K562 (cell line): ENCODE measurements around the gene ROBO2. TPM values are rescaled to one million over a fixed set of nuclear protein-coding genes. Genes with fewer than 3 reads are reported as not detected.

Source experiments
- ATAC-seq: fragments of 200-7000 bp; cut with Tn5 transposase; 3 replicates; pipeline ENCODE4 v1.9.1; 2020; ENCODE audit warnings: moderate library complexity
- BruUV-seq: library from RNA; stranded (reverse); fragments of 400-500 nt; replicated peaks from 2 replicates; lab custom pipeline; 2021; lab: Mats Ljungman, UMichigan
- CTCF ChIA-PET: fragments of 300-600 bp; formaldehyde crosslinking; extraction: SDS; loops from one replicate; lab custom pipeline; 2021; ENCODE audit warnings: low intra/inter-chr PET ratio; lab: Yijun Ruan, JAX
- POLR2A ChIA-PET: fragments of 300-600, 350-650 bp; sonication (Branson Sonifier 250); formaldehyde crosslinking; extraction: SDS; loops from one replicate; lab custom pipeline; 2021; ENCODE audit warnings: antibody characterized with exemption, inconsistent platforms; lab: Yijun Ruan, JAX
- DNase-seq, 4 experiments: peaks; one replicate each; pipeline versions ENCODE4 v3.0.0 to v3.0.0-alpha.2; 2011 to 2018; ENCODE audit warnings: low spot score in 3 of 4, mixed read lengths in 3 of 4; ENCODE audit errors: extremely low read depth in 1 of 4
- FAIRE-seq: peaks from 2 replicates; lab custom pipeline; 2011; peaks lifted over from hg19 to GRCh38; lab: Jason Lieb, UNC
- H2AFZ ChIP-seq: 2 replicates; pipeline ENCODE4 v1.6.0; 2011; ENCODE audit warnings: low read depth, low read length, control low read depth, inconsistent platforms
- H3K27ac ChIP-seq: fragments of 200-600 bp; 3 replicates; pipeline ENCODE4 v1.8.0; 2011; ENCODE audit warnings: low read depth, mild to moderate bottlenecking, control low read depth, inconsistent platforms, low read length, moderate library complexity, mixed read lengths; ENCODE audit errors: extremely low read depth
- H3K27me3 ChIP-seq, 2 experiments: fragments of 300-600 bp in 1 of 2; 2 replicates in 1 of 2; 3 replicates in 1 of 2; pipeline versions ENCODE4 v1.6.0 to v1.8.0; 2011; ENCODE audit warnings: inconsistent platforms in 2 of 2, low read length in 2 of 2, mild to moderate bottlenecking in 1 of 2, mixed read lengths in 1 of 2, moderate library complexity in 1 of 2; ENCODE audit not compliant: control insufficient read depth in 2 of 2, insufficient read depth in 2 of 2
- H3K36me3 ChIP-seq: fragments of 300-600 bp; 3 replicates; pipeline ENCODE4 v1.8.0; 2011; ENCODE audit warnings: mild to moderate bottlenecking, low read length, inconsistent platforms; ENCODE audit not compliant: control insufficient read depth, insufficient read depth
- H3K4me1 ChIP-seq, 2 experiments: fragments of 200-600 bp in 1 of 2; replicated peaks in 1 of 2; 2 replicates in 1 of 2; 3 replicates in 1 of 2; pipeline versions ENCODE4 v1.5.1 to v1.8.0; 2011; ENCODE audit warnings: inconsistent platforms in 2 of 2, low read length in 2 of 2, mild to moderate bottlenecking in 1 of 2, mixed read lengths in 1 of 2, moderate library complexity in 1 of 2; ENCODE audit not compliant: control insufficient read depth in 2 of 2, insufficient read depth in 2 of 2
- H3K4me2 ChIP-seq: 2 replicates; pipeline ENCODE4 v1.6.1; 2011; ENCODE audit warnings: low read length, control low read depth, inconsistent platforms, mixed read lengths; ENCODE audit not compliant: insufficient read depth
- H3K4me3 ChIP-seq: fragments of 200-600 bp; sonication (generic), shearing (Covaris generic); 2 replicates; pipeline ENCODE4 v1.5.1; 2016; ENCODE audit warnings: control low read depth, inconsistent platforms
- H3K79me2 ChIP-seq: fragments of 200-600 bp; 3 replicates; pipeline ENCODE4 v1.8.0; 2011; ENCODE audit warnings: low read length, inconsistent platforms; ENCODE audit not compliant: control insufficient read depth, insufficient read depth
- H3K9ac ChIP-seq, 2 experiments: 2 replicates each; pipeline versions ENCODE4 v1.6.0 to v1.6.1; 2011; ENCODE audit warnings: low read depth in 2 of 2, low read length in 2 of 2, control low read depth in 1 of 2, inconsistent platforms in 1 of 2, mild to moderate bottlenecking in 1 of 2, mixed read lengths in 1 of 2; ENCODE audit not compliant: insufficient read depth in 1 of 2
- H3K9me1 ChIP-seq: one replicate; pipeline ENCODE4 v1.6.0; 2011; ENCODE audit warnings: inconsistent platforms, mild to moderate bottlenecking, low read length, moderate library complexity; ENCODE audit not compliant: control insufficient read depth, insufficient read depth
- H3K9me3 ChIP-seq: replicated peaks from 2 replicates; pipeline ENCODE4 v1.5.1; 2011; ENCODE audit warnings: low read depth, low read length, inconsistent platforms; ENCODE audit not compliant: control insufficient read depth, insufficient read depth
- H4K20me1 ChIP-seq: replicated peaks from 2 replicates; pipeline ENCODE4 v1.6.1; 2011; ENCODE audit warnings: low read length, inconsistent platforms, mixed read lengths; ENCODE audit not compliant: control insufficient read depth, insufficient read depth
- CEBPB ChIP-seq: fragments of 450-650 bp; IDR thresholded peaks from 2 replicates; pipeline ENCODE4 v1.6.1; 2016; ENCODE audit warnings: missing genetic modification characterization, missing compliant biosample characterization
- CEBPG ChIP-seq, 3 experiments: fragments of 200-800 bp in 1 of 3; sonication (Bioruptor generic) in 1 of 3; sonication (generic) in 1 of 3; formaldehyde crosslinking in 1 of 3; IDR thresholded peaks in 2 of 3; conservative IDR thresholded peaks in 1 of 3; 2 replicates each; pipeline versions ENCODE4 v1.6.1 to v1.8.0; 2016 to 2022; ENCODE audit warnings: missing compliant biosample characterization in 2 of 3, missing genetic modification characterization in 2 of 3, mild to moderate bottlenecking in 1 of 3, missing genetic modification reagents in 1 of 3
- MIER1 ChIP-seq: fragments of 450-650 bp; IDR thresholded peaks from 2 replicates; pipeline ENCODE4 v1.6.1; 2016; ENCODE audit warnings: antibody characterized with exemption, mild to moderate bottlenecking, low read depth
- RBM39 ChIP-seq: fragments of 200-400 bp; formaldehyde crosslinking; optimal IDR thresholded peaks from 2 replicates; pipeline ENCODE3; 2018; ENCODE audit warnings: low read depth, low read length
- TEAD1 ChIP-seq, 2 experiments: fragments of 450-650 bp in 1 of 2; sonication (generic) in 1 of 2; formaldehyde crosslinking; IDR thresholded peaks; 2 replicates each; pipeline versions ENCODE4 v1.4.0 to v1.8.0; 2020 to 2022; ENCODE audit warnings: mild to moderate bottlenecking in 2 of 2, missing genetic modification reagents in 1 of 2
- ZBTB1 ChIP-seq: sonication (generic); formaldehyde crosslinking; IDR thresholded peaks from 2 replicates; pipeline ENCODE4 v1.8.1; 2023; ENCODE audit warnings: missing genetic modification reagents, low read depth, mild to moderate bottlenecking, borderline replicate concordance
- WGBS: fragments of 100-300 bp; shearing (Covaris generic); methylation state at CpG from one replicate; pipeline ENCODE4 v1.1.6; 2016; ENCODE audit warnings: low coverage, mixed read lengths; ENCODE audit not compliant: insufficient coverage; ENCODE audit errors: missing lambda C conversion rate; 5-methylcytosine and 5-hydroxymethylcytosine counted together
- in situ Hi-C: fragments of 300-500 bp; cut with MboI; formaldehyde crosslinking; loops from 4 replicates; pipeline ENCODE4 v1.15.0; 2018; ENCODE audit warnings: inconsistent platforms, mixed read lengths
- intact Hi-C: fragments of 100-400 bp; cut with micrococcal nuclease; formaldehyde crosslinking; loops from 2 replicates; pipeline ENCODE4 v1.14.2; 2022
- polyA plus RNA-seq, 8 experiments: library from polyadenylated mRNA; depleted of rRNA in 4 of 8; stranded (reverse) in 5 of 8; unstranded in 3 of 8; fragments of >200 nt; fragmentation: Nextera tagmentation in 2 of 8; fragmentation: Illumina TruSeq in 1 of 8; extraction: Ambion mirVana in 2 of 8; extraction: Trizol in 1 of 8; gene quantifications; 2 replicates each; pipeline versions ENCODE4 v1.2.1 to v1.2.3, GENCODE V29; 2011 to 2014; ENCODE audit warnings: inconsistent platforms in 1 of 8, missing spikeins in 1 of 8
- total RNA-seq, 7 experiments: library from RNA; depleted of rRNA in 6 of 7; stranded (reverse); fragments of >200 nt in 6 of 7; fragmentation: Illumina TruSeq in 2 of 7; extraction: Trizol in 2 of 7; gene quantifications; 2 replicates each; pipeline versions ENCODE4 v1.2.1 to v1.2.3, GENCODE V29; 2011 to 2021; ENCODE audit warnings: low replicate concordance in 1 of 7
- TF ChIP-seq, protein P1 (sequence below), 3 experiments: fragments of 200-800 bp in 1 of 3; sonication (Bioruptor generic) in 1 of 3; sonication (generic) in 1 of 3; formaldehyde crosslinking in 1 of 3; IDR thresholded peaks; 2 replicates each; pipeline versions ENCODE4 v1.6.1 to v1.8.0; 2016 to 2022; ENCODE audit warnings: mild to moderate bottlenecking in 2 of 3, missing compliant biosample characterization in 2 of 3, missing genetic modification characterization in 2 of 3, missing genetic modification reagents in 1 of 3

Gene ROBO2
- total and polyA plus RNA-seq, 9 of the 15 experiments (the other 6 are each of a cell fraction or from before 2014, with no cell fraction given), result 0.84 to 3.0 (median 1.7) TPM

DNA sequence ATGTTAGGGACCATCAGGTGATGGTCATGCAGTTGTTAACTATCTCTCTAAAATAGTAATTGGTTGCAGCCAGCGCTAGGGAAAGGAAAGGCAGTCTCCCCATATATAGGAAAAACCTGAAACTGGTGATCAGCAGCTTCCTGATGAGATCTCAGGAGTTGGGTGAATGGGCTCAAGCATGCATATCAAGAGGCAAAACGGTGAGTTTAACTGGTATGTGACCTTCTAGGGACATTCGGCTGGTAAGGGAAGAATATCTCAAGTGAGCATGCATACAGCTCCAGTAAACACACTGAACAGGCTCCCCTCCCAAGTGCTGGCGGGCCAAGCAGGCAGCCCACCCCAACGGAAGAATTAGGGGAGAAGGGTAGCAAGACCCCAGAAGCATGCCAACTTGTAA is 49.3 kb upstream of the ROBO2 start (continued):
- TF ChIP-seq TEAD1 (CRISPR knock-in tag; IDR thresholded peaks at IDR 0.05) (no peak), RBM39 (no peak), MIER1 (no peak), ZBTB1 (CRISPR knock-in tag) (no peak)

DNA sequence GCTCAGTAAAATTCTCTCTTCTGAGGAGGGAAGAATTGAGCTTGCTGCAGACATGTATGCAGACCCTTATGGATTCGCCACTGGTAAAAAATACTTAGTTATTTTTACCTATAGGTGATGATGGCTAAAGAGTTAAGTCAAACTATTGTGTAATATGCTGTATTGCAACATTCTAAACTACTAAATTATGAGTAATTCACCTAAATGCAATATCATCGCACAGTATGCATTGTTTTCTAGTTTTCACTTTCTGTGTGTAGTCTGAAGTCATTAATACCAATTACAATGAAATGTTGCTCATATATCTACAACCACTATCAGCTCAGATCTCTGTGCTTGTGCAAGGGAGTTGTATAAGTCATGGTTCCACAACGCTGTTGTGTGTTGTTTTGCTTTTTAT is 48.7 kb upstream of the ROBO2 start:
- 0% methylated on average over 3 of the region's 3 CpGs for WGBS
- Histone ChIP-seq H3K4me3 (no peak overlapping the region), H3K4me2 (no peak overlapping the region), H3K9ac (no peak overlapping the region), H3K27me3 (no peaks in the 10 kb centered on the region), H3K27ac (no peak overlapping the region), H3K9me1 (no peaks in the 10 kb centered on the region), H4K20me1 (no peaks in the 10 kb centered on the region), H3K79me2 (no peaks in the 10 kb centered on the region), H3K9me3 (no peaks in the 10 kb centered on the region), H3K4me1 (no peaks in the 10 kb centered on the region), H3K36me3 (no peaks in the 10 kb centered on the region), H2AFZ (no peak overlapping the region)
- no TSS peak for BruUV-seq
- DNase-seq, result no peak
- TF ChIP-seq CEBPB (tag) (peak; percentile 56), CEBPG (CRISPR knock-in tag; IDR thresholded peaks at IDR 0.05) (no peak), CEBPG (tag; conservative IDR thresholded peaks at IDR 0.05 in 1 of 2, IDR thresholded peaks at IDR 0.05 in 1 of 2) (peak; percentile 12 to 39; a peak in 1 of 4 replicates)
- TF ChIP-seq, protein P1, sequence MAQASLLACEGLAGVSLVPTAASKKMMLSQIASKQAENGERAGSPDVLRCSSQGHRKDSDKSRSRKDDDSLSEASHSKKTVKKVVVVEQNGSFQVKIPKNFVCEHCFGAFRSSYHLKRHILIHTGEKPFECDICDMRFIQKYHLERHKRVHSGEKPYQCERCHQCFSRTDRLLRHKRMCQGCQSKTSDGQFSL (CRISPR knock-in tag; IDR thresholded peaks at IDR 0.05), result no peak
- TF ChIP-seq, protein P1 (tag; IDR thresholded peaks at IDR 0.05), result no peak
- FAIRE-seq, result no peak
- in situ Hi-C loops (no loop called here), intact Hi-C loops (no loop called here)
- no peak for ATAC-seq
- POLR2A ChIA-PET, result no interaction called here
- CTCF ChIA-PET, result no interaction called here
